ENCODE data around the gene TFEB. TPM values are rescaled to one million over a fixed set of nuclear protein-coding genes. Genes with fewer than 3 reads are reported as not detected.

The TFEB gene
- total RNA-seq, 1 donor from 2014 or later = 3.1 TPM

- no peak overlapping the region for H3K4me3 Mint-ChIP-seq (ENCODE audit: unreplicated experiment)
- H3K4me1 Mint-ChIP-seq (ENCODE audit: low read depth, unreplicated experiment) = no peaks in the 10 kb centered on the region
- TF ChIP-seq, protein P1, sequence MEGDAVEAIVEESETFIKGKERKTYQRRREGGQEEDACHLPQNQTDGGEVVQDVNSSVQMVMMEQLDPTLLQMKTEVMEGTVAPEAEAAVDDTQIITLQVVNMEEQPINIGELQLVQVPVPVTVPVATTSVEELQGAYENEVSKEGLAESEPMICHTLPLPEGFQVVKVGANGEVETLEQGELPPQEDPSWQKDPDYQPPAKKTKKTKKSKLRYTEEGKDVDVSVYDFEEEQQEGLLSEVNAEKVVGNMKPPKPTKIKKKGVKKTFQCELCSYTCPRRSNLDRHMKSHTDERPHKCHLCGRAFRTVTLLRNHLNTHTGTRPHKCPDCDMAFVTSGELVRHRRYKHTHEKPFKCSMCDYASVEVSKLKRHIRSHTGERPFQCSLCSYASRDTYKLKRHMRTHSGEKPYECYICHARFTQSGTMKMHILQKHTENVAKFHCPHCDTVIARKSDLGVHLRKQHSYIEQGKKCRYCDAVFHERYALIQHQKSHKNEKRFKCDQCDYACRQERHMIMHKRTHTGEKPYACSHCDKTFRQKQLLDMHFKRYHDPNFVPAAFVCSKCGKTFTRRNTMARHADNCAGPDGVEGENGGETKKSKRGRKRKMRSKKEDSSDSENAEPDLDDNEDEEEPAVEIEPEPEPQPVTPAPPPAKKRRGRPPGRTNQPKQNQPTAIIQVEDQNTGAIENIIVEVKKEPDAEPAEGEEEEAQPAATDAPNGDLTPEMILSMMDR (IDR thresholded peaks at IDR 0.05; ENCODE audit: partially characterized antibody, unreplicated experiment) = no peak
- no peak for DNase-seq
- no peaks in the 10 kb centered on the region for H3K36me3 Mint-ChIP-seq (ENCODE audit: unreplicated experiment)
- peaks cover 3% of the 10 kb centered on the region for H3K9me3 Mint-ChIP-seq (ENCODE audit: unreplicated experiment)
- peaks cover 15% of the 10 kb centered on the region for H3K27me3 Mint-ChIP-seq (ENCODE audit: unreplicated experiment)
- no peak overlapping the region for H3K27ac Mint-ChIP-seq (ENCODE audit: unreplicated experiment)
Measured at GRCh38 chr6:41706876-41707564, 28.4 kb downstream of the TFEB start.

DNA sequence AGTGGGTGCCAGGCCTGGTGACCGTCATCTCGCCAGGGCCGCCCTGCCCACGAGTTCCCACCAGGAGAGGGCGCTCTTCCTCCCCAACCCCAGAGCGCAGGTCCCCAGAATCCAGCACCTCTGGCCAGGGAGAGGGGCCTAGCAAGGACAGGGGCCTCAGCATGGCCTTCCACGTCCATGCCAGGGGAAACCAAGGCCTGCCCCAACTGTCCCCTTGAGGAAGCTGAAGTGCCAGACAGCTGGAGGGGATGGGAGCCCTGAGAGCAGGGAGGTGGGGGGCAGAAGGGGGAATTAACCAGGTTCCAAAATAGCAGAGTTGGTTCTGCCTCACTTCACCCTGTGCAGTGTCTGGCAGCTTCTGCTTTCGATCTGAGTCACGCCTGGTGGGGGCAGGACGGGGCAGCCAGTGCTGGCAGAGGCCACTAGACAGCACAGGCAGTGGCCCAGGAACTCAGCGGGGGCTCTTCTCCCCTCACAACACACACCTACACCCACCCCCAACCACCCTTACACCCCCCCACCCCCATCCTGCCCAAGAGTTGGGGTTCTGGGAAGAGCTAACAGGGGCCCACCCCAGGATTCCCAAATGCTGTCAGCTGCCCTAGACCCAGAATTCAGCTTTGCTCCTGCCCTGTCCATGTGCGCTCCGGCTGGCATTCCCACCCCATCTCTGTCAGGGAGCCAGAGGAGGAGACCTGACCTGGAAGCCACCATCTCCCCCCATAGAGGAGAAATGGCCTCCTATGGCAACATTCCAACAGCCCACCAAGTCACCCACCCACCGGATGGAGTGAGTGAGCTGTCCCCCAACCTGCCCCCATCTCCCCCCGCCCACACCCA, 29.2 kb downstream of the TFEB start:
- TF ChIP-seq, protein P1 (IDR thresholded peaks at IDR 0.05; ENCODE audit: partially characterized antibody, unreplicated experiment) = peak; percentile 82
- H3K9me3 Mint-ChIP-seq (ENCODE audit: unreplicated experiment) = peaks cover 3% of the 10 kb centered on the region
- H3K4me1 Mint-ChIP-seq (ENCODE audit: low read depth, unreplicated experiment) = peaks cover 2% of the 10 kb centered on the region
- no peaks in the 10 kb centered on the region for H3K36me3 Mint-ChIP-seq (ENCODE audit: unreplicated experiment)
- H3K27ac Mint-ChIP-seq (ENCODE audit: unreplicated experiment) = no peak overlapping the region
- peaks cover 17% of the 10 kb centered on the region for H3K27me3 Mint-ChIP-seq (ENCODE audit: unreplicated experiment)
- H3K4me3 Mint-ChIP-seq (ENCODE audit: unreplicated experiment) = no peak overlapping the region
- DNase-seq = peak; percentile 60

GRCh38 chr6:41705311-41705995, 30.0 kb downstream of the TFEB start:
- Mint-ChIP-seq H3K27me3 (ENCODE audit: unreplicated experiment) (peaks cover 14% of the 10 kb centered on the region), H3K27ac (ENCODE audit: unreplicated experiment) (peak overlapping the region; percentile 43), H3K36me3 (ENCODE audit: unreplicated experiment) (no peaks in the 10 kb centered on the region), H3K9me3 (ENCODE audit: unreplicated experiment) (peaks cover 3% of the 10 kb centered on the region), H3K4me1 (ENCODE audit: low read depth, unreplicated experiment) (peaks cover 2% of the 10 kb centered on the region), H3K4me3 (ENCODE audit: unreplicated experiment) (no peak overlapping the region)
- DNase-seq = no peak
- TF ChIP-seq, protein P1 (IDR thresholded peaks at IDR 0.05; ENCODE audit: partially characterized antibody, unreplicated experiment) = no peak

- H3K4me1 Mint-ChIP-seq (ENCODE audit: low read depth, unreplicated experiment) = peaks cover 2% of the 10 kb centered on the region
- peaks cover 3% of the 10 kb centered on the region for H3K9me3 Mint-ChIP-seq (ENCODE audit: unreplicated experiment)
- H3K4me3 Mint-ChIP-seq (ENCODE audit: unreplicated experiment) = no peak overlapping the region
- H3K27me3 Mint-ChIP-seq (ENCODE audit: unreplicated experiment) = peaks cover 14% of the 10 kb centered on the region
- no peak overlapping the region for H3K27ac Mint-ChIP-seq (ENCODE audit: unreplicated experiment)
- DNase-seq = no peak
- no peaks in the 10 kb centered on the region for H3K36me3 Mint-ChIP-seq (ENCODE audit: unreplicated experiment)
- TF ChIP-seq, protein P1 (IDR thresholded peaks at IDR 0.05; ENCODE audit: partially characterized antibody, unreplicated experiment) = no peak
Measured at GRCh38 chr6:41704656-41705310, 30.6 kb downstream of the TFEB start.

All from glutamatergic neuron (in vitro differentiated cells).